NCI-H510A treated with DMSO at 0.1 percent for 48 hours (cell line): ENCODE results near the gene POC1A.

Experiments used
- DNase-seq: peaks from one replicate; lab custom pipeline; 2025; lab: John Stamatoyannopoulos, UW

POC1A gene

DNA sequence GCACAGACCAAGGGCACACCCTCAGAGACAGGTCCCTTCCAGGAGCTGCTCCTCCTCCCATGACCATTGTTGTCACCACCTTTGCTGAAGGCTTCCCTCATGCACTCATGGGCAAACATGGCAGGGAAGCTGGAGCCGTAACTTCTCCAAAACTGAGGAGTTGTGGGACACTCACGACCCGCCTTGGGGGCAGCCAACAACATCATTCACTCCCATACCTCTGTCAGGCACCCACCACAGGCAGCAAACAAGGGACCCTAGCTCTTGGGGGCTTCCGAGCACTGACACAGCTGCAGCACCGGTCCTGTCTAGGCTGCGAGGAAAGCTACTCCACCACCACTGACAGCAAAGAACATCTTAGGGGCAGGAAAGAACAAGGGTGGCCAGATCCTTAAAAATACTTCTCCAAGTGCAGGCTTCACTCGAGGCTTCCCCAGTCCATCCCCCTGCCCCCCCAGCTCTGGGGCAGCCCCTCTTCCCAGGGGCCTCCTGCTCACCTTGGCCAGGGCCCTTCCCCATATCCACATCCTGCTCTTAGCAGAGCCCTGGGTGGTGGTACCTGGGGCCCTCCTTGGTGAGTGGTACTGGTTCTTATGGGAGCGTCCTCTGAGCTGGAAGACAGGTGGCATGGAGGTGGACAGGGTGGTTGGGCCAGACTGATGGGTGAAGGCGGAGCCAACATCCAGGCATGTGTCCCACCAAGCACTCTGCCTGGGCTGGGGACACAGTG lies 69.8 kb downstream of the POC1A start:
- DNase-seq = no peak

DNA sequence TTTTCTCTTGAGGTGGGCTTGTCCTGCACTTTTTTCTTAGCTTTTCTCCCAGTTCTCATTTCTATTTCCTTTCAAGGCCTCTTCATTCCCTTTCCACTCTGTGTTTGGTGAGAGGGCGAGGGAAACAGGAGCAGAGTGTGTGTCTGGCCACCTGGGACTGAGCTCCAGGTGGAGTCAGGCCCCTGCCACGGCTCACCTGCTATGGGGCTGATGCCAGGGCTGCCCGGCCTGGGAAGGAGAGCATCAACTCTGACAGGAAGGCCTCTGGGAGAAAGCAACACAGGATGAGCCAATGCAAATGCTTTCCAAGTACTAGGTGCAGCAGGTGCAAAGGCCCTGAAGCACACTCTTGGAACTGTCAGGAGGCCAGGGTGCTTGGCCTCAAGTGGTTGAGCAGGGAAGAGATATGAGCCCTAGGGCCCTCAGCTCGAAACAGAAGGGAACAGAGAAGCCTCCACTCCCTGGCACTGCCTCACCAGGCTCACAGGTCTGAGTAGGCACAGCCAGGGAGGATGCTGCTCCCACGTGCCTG lies 70.6 kb downstream of the POC1A start:
- DNase-seq = peak; percentile 69

DNA sequence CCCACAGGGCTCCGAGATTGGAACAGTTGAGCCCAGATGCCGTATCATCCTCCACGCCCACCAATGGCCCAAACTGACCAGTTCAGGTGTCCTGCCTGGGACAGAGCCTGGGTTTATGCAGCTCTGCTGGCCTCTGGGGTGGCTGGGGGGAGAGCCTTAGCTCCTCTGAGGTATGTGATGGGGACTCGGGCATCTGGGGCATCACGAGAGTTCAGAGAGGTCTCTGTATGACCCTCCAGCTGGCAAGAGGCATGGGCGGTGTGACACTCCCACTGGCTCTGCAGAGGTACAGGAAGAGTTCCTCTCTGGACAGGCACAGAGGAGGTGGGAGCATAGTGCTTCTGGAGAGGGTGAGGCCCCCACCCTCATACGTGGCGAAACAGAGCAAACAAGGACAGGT lies 71.3 kb downstream of the POC1A start:
- no peak for DNase-seq

DNA sequence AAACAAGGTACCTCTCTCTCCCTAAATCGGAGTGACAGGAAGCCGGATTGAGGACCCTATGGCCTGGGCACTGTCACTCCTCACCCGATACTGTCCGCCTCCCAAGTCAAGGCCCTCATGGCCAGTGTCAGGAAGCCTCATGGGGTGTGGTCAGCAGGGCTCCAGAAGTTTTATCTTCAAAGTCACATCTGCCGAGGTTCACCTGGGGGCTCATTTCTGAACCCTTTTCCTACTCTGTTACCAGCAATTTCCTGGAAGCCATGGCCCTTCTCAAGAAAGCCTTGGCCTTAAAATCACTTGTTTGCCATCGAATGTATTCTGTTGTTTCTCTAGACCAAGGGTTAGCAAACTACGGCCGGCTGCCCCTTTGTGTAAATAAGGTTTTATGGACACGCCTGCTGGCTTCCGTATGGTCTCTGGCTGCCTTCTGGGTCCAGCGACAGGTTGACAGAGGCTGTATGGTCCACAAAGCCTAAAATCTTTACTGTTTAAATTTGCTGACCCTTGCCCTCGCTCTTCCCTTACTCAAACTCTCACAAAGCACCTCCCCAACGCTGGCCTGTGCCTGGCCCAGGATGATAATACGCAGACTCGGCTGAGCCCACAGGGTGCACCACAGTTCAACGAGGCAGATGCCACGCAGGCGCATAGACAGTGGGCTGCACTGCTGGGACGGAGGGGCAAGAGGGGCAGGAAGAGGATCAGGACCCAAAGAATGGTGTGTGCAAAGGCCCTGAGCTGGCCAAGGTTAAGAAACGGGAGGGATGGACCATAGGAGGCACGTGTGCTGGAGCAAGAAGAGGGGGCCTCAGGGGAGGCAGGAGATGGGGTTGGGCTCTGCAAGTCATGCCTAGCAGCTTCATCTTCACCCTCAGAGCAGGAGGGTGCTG lies 73.1 kb downstream of the POC1A start:
- no peak for DNase-seq

- no peak for DNase-seq
Observed at GRCh38 chr3:52079958-52080357, 74.3 kb downstream of the POC1A start.

GRCh38 chr3:52078781-52079560 lies 75.3 kb downstream of the POC1A start:
- no peak for DNase-seq

- DNase-seq = peak; percentile 21
Observed at GRCh38 chr3:52077925-52078324, 76.3 kb downstream of the POC1A start.

DNA sequence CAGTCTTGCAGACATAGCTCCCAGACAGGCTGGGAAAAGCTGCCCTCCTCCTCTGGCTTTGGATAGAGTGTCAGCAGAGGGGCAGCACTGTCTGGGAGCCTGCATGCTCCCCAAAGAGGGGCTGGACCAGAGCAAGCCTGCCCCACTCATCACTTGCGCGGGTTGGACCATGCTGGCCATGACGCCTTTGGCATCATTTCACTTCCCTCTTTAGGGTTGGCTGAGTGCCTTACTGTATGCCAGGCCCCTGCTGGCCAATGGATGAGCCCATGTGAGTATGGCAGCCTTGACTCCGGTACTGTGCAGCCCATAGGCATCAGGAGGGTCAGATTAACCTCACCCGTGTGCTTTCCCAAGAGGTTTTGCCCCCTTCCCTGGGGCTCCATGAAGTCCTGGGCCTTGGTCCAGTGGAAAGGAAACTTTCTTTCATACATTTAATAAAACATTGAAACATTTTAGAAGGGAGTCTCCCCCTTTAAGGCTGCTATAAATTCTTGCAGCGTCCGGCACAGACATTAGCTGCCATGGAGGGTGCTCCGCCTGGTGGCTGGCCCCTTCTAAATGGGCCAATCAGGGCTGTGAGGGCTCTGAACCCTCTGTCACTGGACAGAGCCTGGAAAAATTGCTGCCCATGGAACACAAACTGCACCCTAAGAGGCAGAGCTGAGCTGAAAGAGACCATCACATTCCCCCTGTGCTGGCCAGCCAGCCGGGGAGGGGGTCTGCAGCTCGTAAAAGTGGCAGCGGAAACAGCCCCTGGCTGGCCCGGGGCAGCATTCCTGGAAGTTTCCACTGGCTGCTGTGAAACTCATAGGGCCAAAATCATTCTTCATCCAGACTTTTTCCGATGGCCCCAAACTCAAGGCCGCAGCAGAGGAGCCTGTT lies 77.1 kb downstream of the POC1A start:
- DNase-seq = no peak

DNA sequence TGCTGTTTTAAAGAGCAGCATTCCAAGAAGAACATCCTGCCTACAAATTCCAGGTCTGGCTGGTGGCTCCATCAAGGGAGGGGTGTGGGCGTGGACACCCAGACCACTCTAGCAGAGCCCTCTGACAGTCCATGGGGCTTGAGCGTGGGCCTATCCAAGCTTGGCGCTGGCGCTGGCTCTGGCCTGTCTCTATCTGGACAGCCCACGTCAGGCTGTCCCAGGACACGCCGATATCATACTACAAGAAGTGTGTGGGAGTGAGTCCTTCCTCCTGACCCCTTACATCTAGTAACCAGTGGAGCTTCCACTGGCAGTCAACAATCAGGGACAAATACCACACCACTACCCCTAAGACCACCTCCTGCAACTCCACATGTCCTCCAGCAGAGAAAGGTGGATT lies 80.7 kb downstream of the POC1A start:
- no peak for DNase-seq

GRCh38 chr3:52072471-52072870 lies 81.8 kb downstream of the POC1A start:
- DNase-seq = no peak

GRCh38 chr3:52072020-52072419 lies 82.2 kb downstream of the POC1A start:
- DNase-seq = no peak

DNA sequence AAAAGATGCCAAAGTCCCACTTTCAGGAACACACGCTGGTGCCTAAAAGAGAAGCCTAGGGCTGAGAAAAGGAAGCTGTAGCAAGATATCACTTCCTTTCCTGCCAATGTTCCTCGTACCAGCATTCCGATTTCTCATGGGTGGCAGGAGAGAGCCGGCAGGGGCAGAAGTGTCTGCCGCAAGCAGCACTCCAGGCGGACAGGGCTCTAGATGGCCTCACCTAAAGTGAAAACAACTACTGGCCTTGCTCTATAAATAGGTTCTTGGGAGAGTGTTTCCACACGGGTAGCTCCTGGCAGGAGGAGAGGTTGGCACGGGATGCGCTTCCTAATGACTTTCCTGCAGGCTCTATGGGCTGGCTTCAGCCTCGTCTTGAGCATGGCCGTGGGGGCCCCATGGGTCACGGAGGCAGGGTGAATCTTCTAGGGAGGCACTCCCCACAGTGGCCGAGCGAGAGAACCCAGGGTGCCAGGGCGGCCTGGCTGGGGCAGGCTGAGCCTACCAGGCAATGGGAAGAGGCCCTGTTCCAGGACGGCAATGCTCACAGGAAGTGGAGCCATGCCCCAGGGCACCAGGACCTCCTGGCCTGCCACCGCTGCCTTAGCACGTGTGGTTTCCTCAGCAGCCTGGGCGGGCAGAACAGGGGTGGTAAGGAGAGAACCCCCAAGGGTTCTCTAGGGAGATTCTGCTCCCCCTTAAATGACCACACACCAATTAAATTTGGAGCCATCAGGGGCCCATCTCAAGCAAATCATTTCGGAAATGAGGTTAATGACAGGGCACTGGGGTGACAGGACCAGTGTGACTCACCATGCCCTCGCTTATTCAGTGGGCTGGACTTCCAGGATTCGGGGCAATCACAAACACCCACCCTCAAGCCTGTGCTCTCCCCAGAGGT lies 83.2 kb downstream of the POC1A start:
- no peak for DNase-seq

- no peak for DNase-seq
Observed at GRCh38 chr3:52069855-52070254, 84.4 kb downstream of the POC1A start.

GRCh38 chr3:52069135-52069534 lies 85.1 kb downstream of the POC1A start:
- DNase-seq = no peak

GRCh38 chr3:52068730-52069129 lies 85.5 kb downstream of the POC1A start:
- no peak for DNase-seq

DNA sequence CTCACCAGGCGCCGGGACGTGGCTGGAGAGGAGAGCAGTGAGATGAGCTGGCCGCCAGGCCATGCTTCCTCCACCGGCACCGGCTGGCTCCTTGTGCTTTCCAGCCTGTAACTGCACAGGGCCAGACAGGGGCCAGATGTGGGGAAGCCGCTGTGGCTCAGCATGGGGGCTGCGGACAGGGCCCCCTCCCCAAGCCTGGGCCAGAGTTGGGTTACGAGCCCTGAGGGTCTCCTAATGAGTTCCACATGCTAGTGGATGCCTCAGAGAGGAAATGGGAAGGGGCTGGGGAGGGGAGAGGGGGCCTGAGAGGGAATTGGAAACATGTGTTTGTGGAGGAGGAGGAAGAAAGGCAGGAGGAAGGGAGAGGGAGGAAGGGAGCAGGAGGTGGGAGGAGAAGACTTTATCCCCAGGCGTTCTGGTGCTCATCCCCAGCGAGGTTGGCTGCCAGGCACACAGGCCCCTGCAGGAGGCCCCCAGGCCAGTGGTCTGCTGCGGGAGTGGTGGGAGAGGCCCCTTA lies 86.1 kb downstream of the POC1A start:
- DNase-seq = no peak

DNA sequence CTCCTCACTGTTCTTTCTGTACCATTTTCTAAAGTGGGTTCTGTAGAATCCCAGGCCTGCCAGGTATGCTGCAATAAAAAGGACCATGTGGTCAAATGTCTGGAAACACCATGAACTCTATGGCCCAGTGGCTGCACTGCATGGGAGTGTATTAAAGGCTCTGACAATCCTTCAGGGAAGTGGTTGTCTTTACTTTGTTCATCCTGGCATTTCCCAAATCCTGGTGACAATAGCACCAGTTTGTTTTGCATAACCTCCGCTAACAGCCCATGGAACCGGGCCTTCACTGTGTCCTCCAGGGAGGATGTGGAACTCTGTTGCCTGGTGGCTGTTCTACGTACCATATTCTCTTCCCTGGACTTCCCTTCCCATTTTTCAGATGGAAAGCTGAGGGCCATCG lies 86.7 kb downstream of the POC1A start:
- no peak for DNase-seq

GRCh38 chr3:52067046-52067445 lies 87.2 kb downstream of the POC1A start:
- DNase-seq = no peak

- no peak for DNase-seq
Observed at GRCh38 chr3:52065264-52065756, 88.9 kb downstream of the POC1A start.

- no peak for DNase-seq
Observed at GRCh38 chr3:52064561-52064960, 89.7 kb downstream of the POC1A start.
